C4-2B (cell line): ENCODE results near the gene SHISA6.

Experiments
- H3K27ac ChIP-seq: fragments of 450-650 bp; 2 replicates; pipeline ENCODE4 v1.5.1; 2017
- CTCF ChIP-seq: fragments of 450-650 bp; conservative IDR thresholded peaks from 2 replicates; pipeline ENCODE4 v1.5.1; 2017; ENCODE audit warnings: mild to moderate bottlenecking
- ZFX ChIP-seq: fragments of 450-650 bp; IDR thresholded peaks from 2 replicates; pipeline ENCODE4 v1.6.1; 2017

The SHISA6 gene

GRCh38 chr17:11557727-11558452, 316.9 kb downstream of the SHISA6 start:
- no peak overlapping the region for H3K27ac ChIP-seq
- TF ChIP-seq ZFX, result no peak
- TF ChIP-seq CTCF, result no peak

GRCh38 chr17:11558681-11559234, 317.7 kb downstream of the SHISA6 start:
- no peak overlapping the region for H3K27ac ChIP-seq
- TF ChIP-seq CTCF (no peak), ZFX (no peak)

GRCh38 chr17:11559601-11560000, 318.6 kb downstream of the SHISA6 start:
- TF ChIP-seq ZFX (no peak), CTCF (no peak)
- no peak overlapping the region for H3K27ac ChIP-seq

- no peak overlapping the region for H3K27ac ChIP-seq
- TF ChIP-seq CTCF, result no peak
- TF ChIP-seq ZFX, result no peak
Observed at GRCh38 chr17:11561281-11561680, 320.3 kb downstream of the SHISA6 start.

GRCh38 chr17:11561702-11562101, 320.7 kb downstream of the SHISA6 start:
- H3K27ac ChIP-seq, result no peak overlapping the region
- TF ChIP-seq CTCF (no peak), ZFX (no peak)

- TF ChIP-seq CTCF (no peak), ZFX (no peak)
- H3K27ac ChIP-seq, result no peak overlapping the region
Observed at GRCh38 chr17:11564589-11565380, 323.8 kb downstream of the SHISA6 start.

- TF ChIP-seq CTCF, result no peak
- no peak for TF ChIP-seq ZFX
- no peak overlapping the region for H3K27ac ChIP-seq
Observed at GRCh38 chr17:11565591-11565990, 324.6 kb downstream of the SHISA6 start.
